DOHH2 (cell line): ENCODE data around the gene GPATCH3.

Source experiments
- CTCF ChIP-seq: fragments of 200-600 bp; sonication (generic); IDR thresholded peaks from one replicate; pipeline ENCODE4 v1.5.1; 2014; ENCODE audit warnings: antibody characterized with exemption, mild to moderate bottlenecking, low read depth, low read length; ENCODE audit not compliant: poor library complexity, severe bottlenecking
- EZH2phosphoT487 ChIP-seq: fragments of 200-600 bp; sonication (generic); IDR thresholded peaks from 2 replicates; pipeline ENCODE4 v1.6.1; 2017; ENCODE audit warnings: borderline replicate concordance, mild to moderate bottlenecking, antibody characterized with exemption, low read length, moderate library complexity, mixed read lengths

DNA sequence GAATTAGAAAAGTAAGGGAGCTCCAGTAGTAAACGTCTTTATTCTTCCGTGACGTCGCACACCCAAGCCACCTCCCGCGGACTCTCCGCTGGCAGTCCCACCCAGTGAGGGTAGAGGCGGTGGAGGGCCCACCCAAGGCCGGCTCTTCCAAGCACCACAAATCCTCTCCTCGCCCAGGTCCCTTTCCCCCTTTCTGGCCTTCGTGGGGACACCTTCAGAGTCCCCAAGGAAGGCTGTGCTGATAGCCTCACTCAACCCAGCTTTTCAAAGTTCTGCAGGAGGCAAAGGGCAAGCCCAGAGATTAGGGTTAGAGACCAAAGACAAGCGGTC, 9.8 kb downstream of the GPATCH3 start:
- TF ChIP-seq CTCF: no peak
- no peak for TF ChIP-seq EZH2phosphoT487
